Liver (tissue), 9 donors: ENCODE data around the gene CLDN14. TPM values are rescaled to one million over a fixed set of nuclear protein-coding genes. Genes with fewer than 3 reads are reported as not detected.

Experiments
- DNase-seq: peaks from one replicate; pipeline ENCODE4 v3.0.0-alpha.2; 2017; ENCODE audit warnings: low spot score
- H3K27ac ChIP-seq, 2 donors: one replicate each; pipeline ENCODE4 v1.7.0; 2013; ENCODE audit warnings: inconsistent platforms in 2 of 2, low read length in 2 of 2, control low read depth in 1 of 2, low read depth in 1 of 2, mild to moderate bottlenecking in 1 of 2
- H3K27me3 ChIP-seq, 4 donors: one replicate each; pipeline versions ENCODE4 v1.6.1 to v1.7.0; 2013; ENCODE audit warnings: low read length in 3 of 4, inconsistent platforms in 1 of 4, mild to moderate bottlenecking in 1 of 4, moderate library complexity in 1 of 4; ENCODE audit not compliant: control insufficient read depth in 4 of 4, insufficient read depth in 4 of 4
- H3K36me3 ChIP-seq, 4 donors: one replicate each; pipeline versions ENCODE4 v1.6.1 to v1.7.0; 2013; ENCODE audit warnings: low read length in 3 of 4, mild to moderate bottlenecking in 3 of 4, low read depth in 1 of 4, moderate library complexity in 1 of 4; ENCODE audit not compliant: control insufficient read depth in 4 of 4, insufficient read depth in 3 of 4
- H3K4me1 ChIP-seq, 4 donors: one replicate each; pipeline versions ENCODE4 v1.6.1 to v1.7.0; 2013; ENCODE audit warnings: low read length in 3 of 4, mild to moderate bottlenecking in 3 of 4, moderate library complexity in 1 of 4; ENCODE audit not compliant: control insufficient read depth in 4 of 4, insufficient read depth in 4 of 4
- H3K4me3 ChIP-seq, 3 donors: one replicate each; pipeline versions ENCODE4 v1.6.1 to v1.7.0; 2013; ENCODE audit warnings: low read length in 3 of 3, control low read depth in 1 of 3, low read depth in 1 of 3, mild to moderate bottlenecking in 1 of 3
- H3K9ac ChIP-seq, 2 donors: one replicate each; pipeline ENCODE4 v1.7.0; 2013; ENCODE audit warnings: low read length in 2 of 2, mild to moderate bottlenecking in 2 of 2, moderate library complexity in 2 of 2, control low read depth in 1 of 2, low read depth in 1 of 2
- H3K9me3 ChIP-seq, 4 donors: one replicate each; pipeline versions ENCODE4 v1.6.1 to v1.7.0; 2013; ENCODE audit warnings: low read length in 3 of 4; ENCODE audit not compliant: control insufficient read depth in 4 of 4
- ATF3 ChIP-seq: IDR thresholded peaks from 2 replicates; pipeline ENCODE4 v1.6.1; 2016; ENCODE audit warnings: antibody characterized with exemption
- CTCF ChIP-seq: fragments of 150-350 bp; IDR thresholded peaks from 2 replicates; pipeline ENCODE4 v1.5.1; 2017; ENCODE audit warnings: improper control_type of control experiment, low read depth, low read length; ENCODE audit not compliant: missing input control
- EGR1 ChIP-seq, 2 donors: IDR thresholded peaks; 2 replicates each; pipeline ENCODE4 v1.6.1; 2016 to 2018; ENCODE audit warnings: antibody characterized with exemption in 2 of 2, low read depth in 2 of 2
- FOXA1 ChIP-seq: IDR thresholded peaks from 2 replicates; pipeline ENCODE4 v1.6.1; 2016; ENCODE audit warnings: antibody characterized with exemption
- FOXA2 ChIP-seq: IDR thresholded peaks from 2 replicates; pipeline ENCODE4 v1.6.1; 2016; ENCODE audit warnings: antibody characterized with exemption
- GABPA ChIP-seq, 2 donors: IDR thresholded peaks in 1 of 2; conservative IDR thresholded peaks in 1 of 2; 2 replicates each; pipeline ENCODE4 v1.6.1; 2016; ENCODE audit warnings: antibody characterized with exemption in 2 of 2, mild to moderate bottlenecking in 1 of 2, moderate library complexity in 1 of 2
- HNF4A ChIP-seq, 2 donors: conservative IDR thresholded peaks; 2 replicates each; pipeline ENCODE4 v1.6.1; 2016; ENCODE audit warnings: antibody characterized with exemption in 2 of 2, mild to moderate bottlenecking in 2 of 2
- HNF4G ChIP-seq: IDR thresholded peaks from 2 replicates; pipeline ENCODE4 v1.6.1; 2016; ENCODE audit warnings: antibody characterized with exemption
- JUND ChIP-seq, 2 donors: IDR thresholded peaks; 2 replicates each; pipeline ENCODE4 v1.6.1; 2016; ENCODE audit warnings: antibody characterized with exemption in 2 of 2
- NR2F2 ChIP-seq: IDR thresholded peaks from 2 replicates; pipeline ENCODE4 v1.6.1; 2016; ENCODE audit warnings: antibody characterized with exemption
- RAD21 ChIP-seq, 2 donors: IDR thresholded peaks; 2 replicates each; pipeline ENCODE4 v1.6.1; 2016; ENCODE audit warnings: antibody characterized with exemption in 2 of 2, mild to moderate bottlenecking in 2 of 2
- REST ChIP-seq: IDR thresholded peaks from 2 replicates; pipeline ENCODE4 v1.6.1; 2016; ENCODE audit warnings: antibody characterized with exemption, mild to moderate bottlenecking
- RXRA ChIP-seq, 2 donors: IDR thresholded peaks; 2 replicates each; pipeline ENCODE4 v1.6.1; 2017 to 2018; ENCODE audit warnings: antibody characterized with exemption in 2 of 2, mild to moderate bottlenecking in 1 of 2
- SP1 ChIP-seq: IDR thresholded peaks from 2 replicates; pipeline ENCODE4 v1.6.1; 2018; ENCODE audit warnings: antibody characterized with exemption, mild to moderate bottlenecking
- TAF1 ChIP-seq: conservative IDR thresholded peaks from 2 replicates; pipeline ENCODE4 v1.6.1; 2016; ENCODE audit warnings: antibody characterized with exemption, mild to moderate bottlenecking
- YY1 ChIP-seq: IDR thresholded peaks from 2 replicates; pipeline ENCODE4 v1.6.1; 2016; ENCODE audit warnings: antibody characterized with exemption, mild to moderate bottlenecking
- WGBS: extraction: QIAGEN DNeasy Blood & Tissue Kit; methylation state at CpG from one replicate; pipeline ENCODE4 v1.1.7; 2013; 5-methylcytosine and 5-hydroxymethylcytosine counted together
- polyA plus RNA-seq, 2 donors: library from polyadenylated mRNA; stranded (reverse) in 1 of 2; unstranded in 1 of 2; fragments of 200-250 nt in 1 of 2; fragments of >200 nt in 1 of 2; fragmentation: Nextera tagmentation in 1 of 2; extraction: Ambion mirVana in 1 of 2; gene quantifications; one replicate each; pipeline versions ENCODE4 v1.2.1 to v1.2.3, GENCODE V29; 2013 to 2015
- total RNA-seq, 2 donors: library from RNA; depleted of rRNA; stranded (reverse); fragments of >200 nt; gene quantifications; one replicate each; pipeline ENCODE4 v1.2.3, GENCODE V29; 2014
- TF ChIP-seq, protein P1 (sequence below): IDR thresholded peaks from 2 replicates; pipeline ENCODE4 v1.6.1; 2016; ENCODE audit warnings: antibody characterized with exemption
- donor health status: healthy.
- donor health status: healthy.
- donor health status: healthy.
- donor health status: healthy.
- donor health status: healthy.

CLDN14 gene
- total and polyA plus RNA-seq, 4 donors, result 6.3 to 19.4 (median 13.4) TPM

DNA sequence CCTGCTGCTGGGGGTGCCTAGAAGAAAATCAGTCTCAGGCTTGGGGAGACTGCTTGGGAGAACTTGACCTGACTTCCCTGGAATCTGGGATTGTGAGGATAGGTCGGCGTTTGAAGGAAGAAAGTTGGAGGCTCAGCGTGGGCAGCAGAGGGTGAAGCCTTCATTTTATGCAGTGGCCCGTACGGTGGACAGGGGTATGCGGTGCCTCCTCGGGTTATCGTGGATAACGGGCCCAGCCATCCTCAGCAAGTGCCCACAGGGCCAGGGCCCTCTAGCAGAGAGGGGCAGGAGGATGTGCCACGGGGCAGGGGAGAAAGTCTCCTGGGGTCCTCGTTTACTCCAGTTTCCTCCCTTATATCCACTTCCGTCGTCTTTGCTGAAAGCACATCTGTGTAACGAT is 60.7 kb downstream of the CLDN14 start:
- H3K9me3 ChIP-seq, result no peaks in the 10 kb centered on the region
- no peaks in the 10 kb centered on the region for H3K27me3 ChIP-seq
- no peak overlapping the region for H3K4me3 ChIP-seq
- no peak for DNase-seq
- peaks cover 0 to 11% (median 3%) of the 10 kb centered on the region in 4 donors for H3K4me1 ChIP-seq
- no peak overlapping the region for H3K9ac ChIP-seq
- TF ChIP-seq JUND (IDR thresholded peaks at IDR 0.05) (no peak), GABPA (IDR thresholded peaks at IDR 0.05 in 1 of 2, conservative IDR thresholded peaks at IDR 0.05 in 1 of 2) (no peak), HNF4A (conservative IDR thresholded peaks at IDR 0.05) (no peak), SP1 (no peak), CTCF (no peak), HNF4G (no peak), EGR1 (IDR thresholded peaks at IDR 0.05; ENCODE audit: low read depth in 2 of 2) (no peak), FOXA2 (no peak), YY1 (no peak)
- H3K27ac ChIP-seq, result no peak overlapping the region
- H3K36me3 ChIP-seq, result no peaks in the 10 kb centered on the region
- WGBS, result 92% methylated on average over 14 of the region's 14 CpGs

DNA sequence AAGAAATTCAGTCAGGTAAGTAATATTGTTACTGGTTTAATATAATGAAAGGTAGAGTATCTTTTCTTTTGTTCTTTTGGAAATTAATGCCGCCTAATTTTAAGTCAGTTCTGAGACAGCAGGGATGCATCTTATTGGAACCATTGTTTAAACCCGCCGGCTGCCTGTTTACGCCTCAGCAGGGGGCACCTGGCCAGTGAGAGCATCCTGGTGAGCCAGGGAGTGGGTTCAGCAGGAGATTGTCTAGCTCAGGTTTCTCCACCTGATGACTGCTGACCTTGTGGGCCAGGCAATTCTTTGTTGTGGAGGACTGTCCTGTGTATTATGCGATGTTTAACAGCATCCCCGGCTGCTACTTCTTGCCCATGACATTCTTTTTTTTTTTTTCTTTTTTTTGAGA is 64.5 kb downstream of the CLDN14 start:
- Histone ChIP-seq H3K9me3 (no peaks in the 10 kb centered on the region), H3K27ac (no peak overlapping the region), H3K36me3 (peaks cover 0 to 7% (median 0%) of the 10 kb centered on the region in 4 donors), H3K27me3 (no peaks in the 10 kb centered on the region), H3K4me1 (no peaks in the 10 kb centered on the region), H3K4me3 (no peak overlapping the region), H3K9ac (no peak overlapping the region)
- no peak for TF ChIP-seq CTCF
- no peak for TF ChIP-seq RXRA (IDR thresholded peaks at IDR 0.05)
- TF ChIP-seq RAD21 (IDR thresholded peaks at IDR 0.05), result no peak
- TF ChIP-seq TAF1, result no peak
- TF ChIP-seq HNF4G, result no peak
- TF ChIP-seq REST, result no peak
- TF ChIP-seq EGR1 (IDR thresholded peaks at IDR 0.05; ENCODE audit: low read depth in 2 of 2), result no peak
- no peak for TF ChIP-seq GABPA (IDR thresholded peaks at IDR 0.05 in 1 of 2, conservative IDR thresholded peaks at IDR 0.05 in 1 of 2)
- no peak for TF ChIP-seq YY1
- TF ChIP-seq NR2F2, result no peak
- no peak for TF ChIP-seq FOXA1
- TF ChIP-seq, protein P1, sequence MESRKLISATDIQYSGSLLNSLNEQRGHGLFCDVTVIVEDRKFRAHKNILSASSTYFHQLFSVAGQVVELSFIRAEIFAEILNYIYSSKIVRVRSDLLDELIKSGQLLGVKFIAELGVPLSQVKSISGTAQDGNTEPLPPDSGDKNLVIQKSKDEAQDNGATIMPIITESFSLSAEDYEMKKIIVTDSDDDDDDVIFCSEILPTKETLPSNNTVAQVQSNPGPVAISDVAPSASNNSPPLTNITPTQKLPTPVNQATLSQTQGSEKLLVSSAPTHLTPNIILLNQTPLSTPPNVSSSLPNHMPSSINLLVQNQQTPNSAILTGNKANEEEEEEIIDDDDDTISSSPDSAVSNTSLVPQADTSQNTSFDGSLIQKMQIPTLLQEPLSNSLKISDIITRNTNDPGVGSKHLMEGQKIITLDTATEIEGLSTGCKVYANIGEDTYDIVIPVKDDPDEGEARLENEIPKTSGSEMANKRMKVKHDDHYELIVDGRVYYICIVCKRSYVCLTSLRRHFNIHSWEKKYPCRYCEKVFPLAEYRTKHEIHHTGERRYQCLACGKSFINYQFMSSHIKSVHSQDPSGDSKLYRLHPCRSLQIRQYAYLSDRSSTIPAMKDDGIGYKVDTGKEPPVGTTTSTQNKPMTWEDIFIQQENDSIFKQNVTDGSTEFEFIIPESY, result no peak
- no peak for TF ChIP-seq FOXA2
- TF ChIP-seq JUND (IDR thresholded peaks at IDR 0.05), result no peak
- TF ChIP-seq ATF3, result no peak
- 93% methylated on average over 6 of the region's 6 CpGs for WGBS
- DNase-seq, result no peak
